GM21360 (cell line): ENCODE measurements around the gene ARHGAP27.

Experiments used
- ATAC-seq: cut with Tn5 transposase; IDR thresholded peaks from one replicate; pipeline ENCODE4 v1.9.1; 2021; ENCODE audit warnings: mild to moderate bottlenecking, moderate library complexity; ENCODE audit not compliant: unreplicated experiment

Gene ARHGAP27

GRCh38 chr17:45388604-45389325 lies 43.9 kb downstream of the ARHGAP27 start:
- ATAC-seq, result no peak

GRCh38 chr17:45387739-45388138 lies 44.9 kb downstream of the ARHGAP27 start:
- ATAC-seq, result no peak

DNA sequence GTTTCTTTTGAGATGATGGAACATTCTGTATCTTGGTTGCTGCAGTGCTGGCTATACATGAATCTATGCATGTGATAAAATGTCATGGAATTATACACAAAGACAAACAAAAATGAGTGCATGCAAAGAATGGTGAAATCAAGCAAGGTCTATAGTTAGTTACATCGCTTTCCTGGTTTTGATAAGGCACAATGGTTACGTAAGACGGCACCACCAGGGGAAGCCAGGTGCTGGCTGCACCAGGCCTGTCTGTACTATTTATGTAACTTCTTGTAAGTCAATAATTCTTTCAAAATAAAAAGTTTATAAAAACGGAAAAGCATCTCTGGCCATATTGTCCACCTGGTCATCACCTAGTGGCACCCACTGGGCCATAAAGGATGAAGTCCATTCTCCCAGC lies 46.5 kb downstream of the ARHGAP27 start:
- no peak for ATAC-seq

GRCh38 chr17:45385331-45385997 lies 47.2 kb downstream of the ARHGAP27 start:
- ATAC-seq, result no peak

- no peak for ATAC-seq
These were observed 47.8 kb downstream of the ARHGAP27 start for GRCh38 chr17:45384789-45385262.

GRCh38 chr17:45384047-45384788 lies 48.5 kb downstream of the ARHGAP27 start:
- no peak for ATAC-seq

DNA sequence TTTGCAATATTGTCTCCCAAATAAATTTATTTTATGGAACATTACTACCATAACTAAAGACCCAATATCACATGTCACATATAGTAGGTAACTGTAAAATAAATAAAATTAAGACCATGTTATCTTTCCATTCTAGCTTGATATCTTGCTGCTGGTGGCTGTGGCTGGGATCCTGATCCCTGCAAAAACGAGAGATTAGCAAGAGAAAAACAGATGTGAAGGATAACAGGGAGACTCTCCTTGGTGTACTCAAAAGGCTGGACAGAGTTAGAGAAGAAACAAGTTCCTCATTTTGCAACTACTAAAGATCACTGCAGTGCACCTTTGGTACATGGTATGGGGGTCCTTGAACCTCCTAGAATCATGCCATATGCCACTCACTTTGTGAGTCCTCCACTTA lies 49.7 kb downstream of the ARHGAP27 start:
- ATAC-seq, result no peak

DNA sequence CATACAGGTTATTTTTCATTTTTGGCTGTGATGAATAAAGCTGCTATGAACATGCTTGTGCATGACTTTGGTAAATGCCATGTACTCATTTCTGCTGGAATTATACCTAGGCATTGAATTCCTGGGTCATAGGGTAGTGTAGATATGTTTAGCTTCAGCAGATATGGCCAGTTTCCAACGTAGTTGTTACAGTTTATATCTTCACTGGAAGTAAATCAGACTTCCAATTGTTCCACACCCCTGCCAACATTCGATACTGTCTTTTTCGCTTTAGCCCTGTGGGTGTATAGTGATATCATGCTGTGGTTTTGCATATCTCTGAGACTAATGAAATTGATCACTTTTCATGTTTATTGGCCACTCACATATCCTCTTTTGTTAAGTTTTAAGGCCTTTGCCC lies 50.4 kb downstream of the ARHGAP27 start:
- no peak for ATAC-seq

DNA sequence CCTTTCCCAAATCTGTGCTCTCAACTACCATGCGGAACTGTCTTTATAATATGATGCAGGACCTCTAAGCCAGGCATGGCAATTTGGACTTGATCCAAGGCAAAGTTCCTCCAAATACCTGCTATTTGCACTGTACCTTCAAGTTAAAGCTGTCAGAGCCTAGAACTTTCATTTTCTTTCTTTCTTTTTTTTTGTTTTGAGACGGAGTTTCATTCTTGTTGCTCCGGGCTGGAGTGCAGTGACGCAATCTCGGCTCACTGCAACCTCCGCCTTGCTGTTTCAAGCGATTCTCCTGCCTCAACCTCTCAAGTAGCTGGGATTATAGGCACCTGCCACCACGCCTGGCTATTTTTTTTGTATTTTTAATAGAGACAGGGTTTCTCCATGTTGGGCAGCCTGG lies 51.7 kb downstream of the ARHGAP27 start:
- no peak for ATAC-seq

DNA sequence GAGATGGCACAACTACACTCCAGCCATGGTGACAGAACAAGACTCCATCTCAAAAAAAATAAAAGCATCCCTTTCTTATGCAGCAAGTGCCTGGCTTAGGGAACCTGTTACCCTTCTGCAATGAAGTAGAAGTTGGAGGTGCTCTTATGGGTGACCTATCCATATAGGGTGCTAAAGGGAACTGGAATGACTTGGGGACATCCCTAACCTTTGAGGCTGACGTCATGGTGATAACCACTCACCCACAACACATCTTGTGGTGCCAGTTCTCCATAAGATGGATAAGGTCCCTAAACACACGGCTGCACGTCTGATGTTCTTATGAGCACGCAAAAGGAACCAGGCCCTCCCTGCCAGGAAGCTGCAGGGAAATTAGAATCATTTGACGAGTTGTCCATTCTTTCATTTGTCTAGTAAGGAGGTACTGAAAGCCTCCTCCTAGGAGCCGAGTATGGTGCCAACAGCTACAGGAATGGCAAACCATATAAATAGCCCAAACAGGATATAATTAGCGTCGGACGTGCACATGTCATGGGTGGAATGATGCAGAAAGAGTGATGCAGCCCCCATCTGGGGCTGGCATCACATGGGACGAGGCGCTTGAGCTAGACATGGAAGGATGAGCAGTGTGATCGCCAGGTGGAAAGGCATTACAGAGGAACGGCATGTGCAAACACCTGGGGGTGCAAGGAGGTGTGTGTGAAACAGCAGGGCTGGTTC lies 52.5 kb downstream of the ARHGAP27 start:
- no peak for ATAC-seq

GRCh38 chr17:45377401-45377800 lies 55.3 kb downstream of the ARHGAP27 start:
- no peak for ATAC-seq

- ATAC-seq, result no peak
These were observed 56.3 kb downstream of the ARHGAP27 start for GRCh38 chr17:45376171-45377005.

DNA sequence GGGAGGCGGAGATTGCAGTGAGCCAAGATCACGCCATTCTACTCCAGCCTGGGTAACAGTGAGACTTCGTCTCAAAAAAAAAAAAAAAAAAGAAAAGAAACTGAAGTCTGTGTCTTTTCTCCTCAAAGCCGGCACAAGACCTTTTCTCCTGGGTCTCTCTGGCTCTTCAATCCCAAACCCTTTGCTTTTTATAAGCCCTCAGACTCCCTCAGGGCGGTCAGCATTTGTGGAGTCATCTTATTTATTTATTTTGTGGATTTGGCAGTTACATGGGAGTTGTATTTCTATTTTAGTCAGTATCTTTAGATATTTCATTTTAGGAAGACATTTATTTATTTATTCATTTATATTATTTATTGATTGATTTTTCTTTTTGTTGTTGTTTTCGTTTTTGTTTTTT lies 58.2 kb downstream of the ARHGAP27 start:
- ATAC-seq, result no peak

GRCh38 chr17:45372325-45372869 lies 60.3 kb downstream of the ARHGAP27 start:
- no peak for ATAC-seq

DNA sequence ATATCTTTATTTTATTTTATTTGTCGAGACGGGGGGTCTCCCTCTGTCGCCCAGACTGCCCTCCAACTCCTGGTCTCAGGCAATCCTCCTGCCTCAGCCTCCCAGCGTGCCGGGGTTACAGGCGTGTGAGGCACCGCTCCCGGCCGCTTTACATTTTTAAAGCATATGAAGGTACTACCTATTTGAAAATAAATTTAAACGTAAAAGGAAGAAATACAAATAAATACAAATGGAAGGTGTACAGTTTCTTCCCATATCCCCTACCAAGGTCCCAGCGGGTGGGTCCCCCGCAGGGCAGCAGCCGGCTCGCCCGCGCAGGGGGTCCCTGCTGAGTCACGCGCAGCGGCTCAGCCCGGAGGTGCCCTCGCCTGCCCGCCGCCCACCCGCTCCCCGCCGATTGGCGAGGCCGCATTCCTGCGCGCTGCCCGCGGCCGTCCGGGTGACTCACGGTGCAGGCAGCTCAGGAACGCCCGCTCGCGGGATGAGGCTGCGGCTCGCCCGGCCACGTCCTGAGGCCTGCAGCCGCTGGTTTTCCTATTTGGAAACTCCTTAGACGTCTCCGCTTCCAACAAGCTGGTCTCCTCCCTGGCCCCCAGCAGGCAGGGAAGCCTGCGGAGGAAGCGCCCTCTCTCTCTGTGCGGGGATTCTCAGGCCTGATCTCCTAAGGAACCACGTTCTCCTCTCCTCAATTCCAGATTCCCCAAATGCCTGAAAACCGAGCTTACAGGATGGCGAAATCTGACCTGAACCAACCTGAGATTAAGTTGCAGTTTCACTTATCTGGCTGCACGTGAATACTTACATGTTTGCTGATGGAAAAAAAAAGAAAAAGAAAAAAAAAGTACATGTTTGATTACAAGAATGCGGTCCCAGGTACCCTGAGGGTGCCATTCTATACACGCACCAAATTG lies 61.0 kb downstream of the ARHGAP27 start:
- ATAC-seq, result no peak

GRCh38 chr17:45370949-45371413 lies 61.7 kb downstream of the ARHGAP27 start:
- ATAC-seq, result no peak

- no peak for ATAC-seq
These were observed 63.2 kb downstream of the ARHGAP27 start for GRCh38 chr17:45369421-45369820.

GRCh38 chr17:45368651-45369050 lies 64.0 kb downstream of the ARHGAP27 start:
- ATAC-seq, result no peak

DNA sequence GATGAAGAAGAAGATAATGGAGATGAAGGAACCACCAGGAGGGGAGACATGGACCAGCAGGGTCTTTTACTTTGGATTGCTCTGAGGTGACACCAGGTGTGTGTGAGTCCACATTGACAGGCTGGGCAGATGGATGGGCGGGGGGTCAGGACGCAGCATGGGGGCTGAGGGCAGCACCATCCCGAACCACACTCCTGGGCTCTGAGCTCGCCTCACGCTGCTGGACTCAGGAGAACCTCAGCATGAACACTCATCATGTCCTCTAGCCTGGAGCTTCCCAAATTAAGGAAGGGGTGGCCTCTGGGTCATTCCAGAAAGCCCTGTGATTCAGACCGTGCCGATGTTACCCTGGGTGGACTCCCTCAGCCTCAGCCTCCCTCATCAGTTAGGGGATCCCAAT lies 65.5 kb downstream of the ARHGAP27 start:
- no peak for ATAC-seq
